ENCODE results near the gene PLA1A. TPM values are rescaled to one million over a fixed set of nuclear protein-coding genes. Genes with fewer than 3 reads are reported as not detected.

The PLA1A gene
- total RNA-seq (2013; cell fraction: nucleolus; rRNA removed), result 43.4 and 53.6 TPM in 2 replicates
- total RNA-seq (2014; rRNA removed) (5.9 and 6.5 TPM in 2 replicates), total RNA-seq (2014; rRNA removed; fragmentation: Illumina TruSeq; extraction: Trizol) (4.7 TPM in 2 replicates), total RNA-seq (2021) (3.8 and 4.4 TPM in 2 replicates), polyA plus RNA-seq (2011; rRNA removed) (106 TPM in 2 replicates), polyA plus RNA-seq (2014; fragmentation: Illumina TruSeq; extraction: Trizol) (4.9 and 6.7 TPM in 2 replicates), polyA plus RNA-seq (2014; fragmentation: Nextera tagmentation; extraction: Ambion mirVana) (1 to 10 TPM; 2.9 to 3.5 TPM), polyA plus RNA-seq (2014; rRNA removed) (3.1 and 3.9 TPM in 2 replicates), polyA plus RNA-seq (2016; fragmentation: Nextera tagmentation; extraction: Ambion mirVana) (1 to 10 TPM; 5.3 to 7.2 TPM), polyA minus RNA-seq (2011; rRNA and poly(A)+ RNA removed) (103 and 152 TPM in 2 replicates), Bru-seq, nascent RNA (percentile 86 among the genes with signal in this experiment), BruChase-seq, experiment 1, labeled RNA remaining after a 6-hour chase (percentile 88 among the genes with signal in this experiment), BruChase-seq, experiment 2, labeled RNA remaining after a 2-hour chase (percentile 87 among the genes with signal in this experiment)
- polyA plus RNA-seq (2011; ENCODE audit: low read depth), result 7.9 TPM
- 92.1 and 100 TPM in 2 replicates for polyA plus RNA-seq (2011; cell fraction: cytosol; rRNA removed)
- 48.6 and 73.6 TPM in 2 replicates for polyA plus RNA-seq (2011; cell fraction: nucleus; rRNA removed)
- polyA plus RNA-seq (2012), result 8.0 and 10.1 TPM in 2 replicates
- polyA minus RNA-seq (2011; cell fraction: cytosol; rRNA and poly(A)+ RNA removed), result 28.3 and 32.7 TPM in 2 replicates
- 68.2 and 98.7 TPM in 2 replicates for polyA minus RNA-seq (2011; cell fraction: nucleus; rRNA and poly(A)+ RNA removed)
- long read RNA-seq, experiment 1, transcript PLA1A-204 (10 exons, 1,456 nt), result minor isoform, 5 of 59 reads
- long read RNA-seq, experiment 1, transcript PLA1A-201 (11 exons, 1,786 nt), result major isoform, 35 of 59 reads
- long read RNA-seq, experiment 1, partial matches to known transcripts, result 8 of 59 reads
- long read RNA-seq, experiment 1, other reads (novel, unspliced or antisense), result 10 of 59 reads
- long read RNA-seq, experiment 2, transcript PLA1A-204 (10 exons, 1,456 nt), result minor isoform, 9 of 139 reads
- long read RNA-seq, experiment 2, transcript PLA1A-201 (11 exons, 1,786 nt), result major isoform, 71 of 139 reads
- long read RNA-seq, experiment 2, partial matches to known transcripts, result 29 of 139 reads
- long read RNA-seq, experiment 2, other reads (novel, unspliced or antisense), result 29 of 139 reads

- Histone ChIP-seq H3K27me3 (replicated peaks in 1 of 2; ENCODE audit: control insufficient read depth in 2 of 2, insufficient read depth in 2 of 2, low read length in 1 of 2) (no peaks in the 10 kb centered on the region), H2AFZ (ENCODE audit: control insufficient read depth, low read depth, low read length) (peak within 1 kb of the TSS; percentile 37), H3K27ac (ENCODE audit: control insufficient read depth, insufficient read depth) (peak within 1 kb of the TSS; percentile 87), H3K4me2 (ENCODE audit: control insufficient read depth, insufficient read depth) (peak within 1 kb of the TSS; percentile 80), H3K9me3 (replicated peaks; ENCODE audit: control insufficient read depth, insufficient read depth, low read length) (no peaks in the 10 kb centered on the region), H3K79me2 (ENCODE audit: control insufficient read depth, insufficient read depth, low read length) (peaks cover 25% of the 10 kb centered on the region), H4K20me1 (ENCODE audit: control insufficient read depth, insufficient read depth) (no peaks in the 10 kb centered on the region), H3K9ac (ENCODE audit: control insufficient read depth, insufficient read depth, low read length) (peak within 1 kb of the TSS; percentile 80), H3K4me3 (peak within 1 kb of the TSS; percentile 43), H3K36me3 (ENCODE audit: control insufficient read depth in 2 of 2, insufficient read depth in 2 of 2, low read length in 1 of 2) (no peaks in the 10 kb centered on the region), H3K4me1 (ENCODE audit: control insufficient read depth, insufficient read depth, low read length) (peaks cover 59% of the 10 kb centered on the region)
- under 1% methylated on average over 7 of the region's 7 CpGs for WGBS (ENCODE audit: insufficient coverage, insufficient replicate concordance, low lambda C conversion rate, missing lambda C conversion rate)
- BruUV-seq (replicated peaks), result TSS peak; percentile 48
- in situ Hi-C loops (cut with MboI), result loop anchor here (5.0 kb wide), 1 partner anchor 80 kb away; the partner anchor contains the start of gene COX17
- POLR2A ChIA-PET, result interaction anchor here (6.2 to 10.4 kb wide), 4 partner anchors 9 to 40 kb away, joined by 57 to 133 read pairs (median 104); partner anchors contain the start of genes ADPRH and CD80
- no peak for FAIRE-seq
- peak; percentile 2 for ATAC-seq
- intact Hi-C loops (cut with micrococcal nuclease; ENCODE audit: unreplicated experiment), result loop anchor here (1.0 kb wide), 3 partner anchors 17 to 35 kb away; no protein-coding TSS in a partner anchor
- no peak for DNase-seq (ENCODE audit: low read depth, low spot score)
- CTCF ChIA-PET, result interaction anchor here (0.6 to 6.0 kb wide), 5 partner anchors 11 to 83 kb away, joined by 3 to 71 read pairs (median 13); no protein-coding TSS in a partner anchor
- RAD21 ChIA-PET (ENCODE audit: unreplicated experiment), result interaction anchor here (0.7 to 7.0 kb wide), 8 partner anchors 16 to 134 kb away, joined by 3 to 147 read pairs (median 4); partner anchors contain the start of genes CD80, COX17 and TMEM39A
- SMC1A ChIA-PET (ENCODE audit: uncharacterized antibody, unreplicated experiment), result interaction anchor here (1.0 to 4.5 kb wide), 10 partner anchors 8 to 82 kb away, joined by 3 to 41 read pairs (median 10); partner anchors contain the start of genes ADPRH and CD80
- TF ChIP-seq MTA3 (IDR thresholded peaks at IDR 0.05; ENCODE audit: borderline replicate concordance, low read length) (peak; percentile 65; the same call in 1 of the 2 replicates), MEF2B (IDR thresholded peaks at IDR 0.05; ENCODE audit: partially characterized antibody, poor library complexity, severe bottlenecking) (no peak), CTCF (IDR thresholded peaks at IDR 0.05 in 2 of 3, conservative IDR thresholded peaks at IDR 0.05 in 1 of 3; ENCODE audit: control insufficient read depth in 2 of 3, extremely low read depth in 1 of 3, insufficient read depth in 1 of 3, low read depth in 3 of 3, low read length in 3 of 3) (no peak), CUX1 (IDR thresholded peaks at IDR 0.05; ENCODE audit: insufficient replicate concordance, low read depth, low read length) (no peak), HDAC6 (IDR thresholded peaks at IDR 0.05; ENCODE audit: unreplicated experiment) (no peak), MYC (IDR thresholded peaks at IDR 0.05; ENCODE audit: insufficient read depth, insufficient read length, insufficient replicate concordance, low read length, severe bottlenecking) (no peak), PAX8 (IDR thresholded peaks at IDR 0.05) (no peak), EGR1 (IDR thresholded peaks at IDR 0.05; ENCODE audit: borderline replicate concordance in 1 of 2, low read depth in 2 of 2, low read length in 2 of 2) (no peak), NBN (IDR thresholded peaks at IDR 0.05) (0 out of 2 replicates have a peak, but pooled peaks have one; percentile 12)
These were observed at the start of gene PLA1A for GRCh38 chr3:119597548-119598288. TSS of gene PLA1A (plus strand) at chr3:119597885. CDS start at chr3:119597914, 29 bp downstream.

Data from GM12878 (cell line).